Inferior parietal cortex (tissue), 1 donor: ENCODE results near the gene NAMPT.
"Not testable (repeated sequence)": the region's sequence is repeated elsewhere in the genome, so short reads cannot be mapped to it uniquely, and the experiment has no call there.

Experiments
- DNase-seq: peaks from one replicate; pipeline ENCODE4 v3.0.0-alpha.2; 2016; ENCODE audit errors: extremely low spot score

Gene NAMPT

GRCh38 chr7:106231856-106232490, 52.8 kb downstream of the NAMPT start:
- DNase-seq: no peak

- no peak for DNase-seq
Observed at GRCh38 chr7:106225856-106226255, 58.9 kb downstream of the NAMPT start.

GRCh38 chr7:106224797-106225196, 60.0 kb downstream of the NAMPT start:
- no peak for DNase-seq

GRCh38 chr7:106223156-106223555, 61.6 kb downstream of the NAMPT start:
- no peak for DNase-seq

GRCh38 chr7:106222545-106222944, 62.2 kb downstream of the NAMPT start:
- no peak for DNase-seq

- no peak for DNase-seq
Observed at GRCh38 chr7:106220307-106220706, 64.5 kb downstream of the NAMPT start.

- DNase-seq: no peak
Observed at GRCh38 chr7:106219170-106219569, 65.6 kb downstream of the NAMPT start.

GRCh38 chr7:106218546-106218945, 66.2 kb downstream of the NAMPT start:
- DNase-seq: no peak

GRCh38 chr7:106216923-106217542, 67.8 kb downstream of the NAMPT start:
- no peak for DNase-seq

- peak; percentile 36 for DNase-seq
Observed at GRCh38 chr7:106216517-106216922, 68.3 kb downstream of the NAMPT start.

GRCh38 chr7:106215868-106216516, 68.8 kb downstream of the NAMPT start:
- no peak for DNase-seq

GRCh38 chr7:106208944-106209343, 75.8 kb downstream of the NAMPT start:
- not testable (repeated sequence) for DNase-seq

GRCh38 chr7:106206826-106207541, 77.8 kb downstream of the NAMPT start:
- DNase-seq: no peak

GRCh38 chr7:106205621-106206222, 79.1 kb downstream of the NAMPT start:
- no peak for DNase-seq

GRCh38 chr7:106203473-106203872, 81.3 kb downstream of the NAMPT start:
- DNase-seq: no peak

- DNase-seq: no peak
Observed at GRCh38 chr7:106201164-106201563, 83.6 kb downstream of the NAMPT start.

- DNase-seq: no peak
Observed at GRCh38 chr7:106199813-106200364, 84.9 kb downstream of the NAMPT start.

GRCh38 chr7:106199024-106199423, 85.8 kb downstream of the NAMPT start:
- DNase-seq: no peak
